Adrenal gland (tissue), 12 donors: ENCODE results near the gene VWCE. TPM values are rescaled to one million over a fixed set of nuclear protein-coding genes. Genes with fewer than 3 reads are reported as not detected.
"Not testable (repeated sequence)": the region's sequence is repeated elsewhere in the genome, so short reads cannot be mapped to it uniquely, and the experiment has no call there.

ENCODE experiments used
- DNase-seq, 7 donors: peaks; one replicate each; pipeline ENCODE4 v3.0.0-alpha.2; 2019 to 2020
- H3K27ac ChIP-seq, 5 donors: fragments of 200-600 bp; sonication (generic) in 4 of 5; 1 replicate in 3 of 5; 2 replicates in 2 of 5; pipeline versions ENCODE4 v1.5.1 to v1.8.0; 2016 to 2020; ENCODE audit warnings: mild to moderate bottlenecking in 1 of 5
- H3K27me3 ChIP-seq: fragments of 200-600 bp; 2 replicates; pipeline ENCODE4 v1.8.0; 2021
- H3K36me3 ChIP-seq, 2 donors: fragments of 200-600 bp; replicated peaks in 1 of 2; 1 replicate in 1 of 2; 2 replicates in 1 of 2; pipeline versions ENCODE4 v1.5.1 to v1.8.0; 2018 to 2022
- H3K4me1 ChIP-seq, 2 donors: fragments of 200-600 bp; replicated peaks in 1 of 2; 1 replicate in 1 of 2; 2 replicates in 1 of 2; pipeline versions ENCODE4 v1.5.1 to v1.8.0; 2018 to 2021
- H3K4me3 ChIP-seq, 4 donors: fragments of 200-600 bp; sonication (generic) in 3 of 4; one replicate each; pipeline ENCODE4 v1.5.1; 2016 to 2018
- H3K9me3 ChIP-seq, 3 donors: fragments of 200-600 bp; sonication (generic) in 1 of 3; replicated peaks in 1 of 3; 1 replicate in 2 of 3; 2 replicates in 1 of 3; pipeline versions ENCODE4 v1.5.1 to v1.8.0; 2016 to 2021
- WGBS, 4 donors: extraction: QIAGEN DNeasy Blood & Tissue Kit in 2 of 4; methylation state at CpG; one replicate each; pipeline versions ENCODE4 v1.1.5 to v1.1.7; 2013 to 2017; 5-methylcytosine and 5-hydroxymethylcytosine counted together
- intact Hi-C, 2 donors: fragments of 100-400 bp; cut with DNase I; formaldehyde crosslinking; loops; one replicate each; pipeline versions ENCODE4 v1.14.1 to v1.15.0; 2022 to 2023
- polyA plus RNA-seq, 3 donors: library from polyadenylated mRNA; stranded (reverse); fragments of 200-250 nt in 2 of 3; fragments of 350-450 nt in 1 of 3; fragmentation: Illumina TruSeq in 1 of 3; extraction: RNeasy Lipid Tissue Mini Kit (QIAGEN cat#74804) in 1 of 3; gene quantifications; one replicate each; pipeline ENCODE4 v1.2.3, GENCODE V29; 2013 to 2014
- total RNA-seq, 9 donors: library from RNA; depleted of rRNA in 4 of 9; stranded (reverse); fragments of >200 nt in 4 of 9; fragments of 120-200 nt in 1 of 9; fragmentation: NEBNext Ultra II Directional in 1 of 9; extraction: Animal tissue kit (Norgen Biotek cat#: 25700) in 1 of 9; gene quantifications; one replicate each; pipeline versions ENCODE4 v1.1.0 to v1.2.4, GENCODE V29; 2013 to 2023
- donor health status: healthy with polysubstance abuse.
- donor health status: Bipolar disorder and iron deficiency.
- donor health status: DM: yes; HTN: yes; CAD: no.
- donor health status: DM: no; HTN: no; CAD: no.
- donor health status: DM: no; HTN: no; CAD: no.
- donor health status: DM: yes; HTN: yes; CAD: no.

The VWCE gene
- total and polyA plus RNA-seq, 12 donors: 0.55 to 5.8 (median 2.5) TPM

DNA sequence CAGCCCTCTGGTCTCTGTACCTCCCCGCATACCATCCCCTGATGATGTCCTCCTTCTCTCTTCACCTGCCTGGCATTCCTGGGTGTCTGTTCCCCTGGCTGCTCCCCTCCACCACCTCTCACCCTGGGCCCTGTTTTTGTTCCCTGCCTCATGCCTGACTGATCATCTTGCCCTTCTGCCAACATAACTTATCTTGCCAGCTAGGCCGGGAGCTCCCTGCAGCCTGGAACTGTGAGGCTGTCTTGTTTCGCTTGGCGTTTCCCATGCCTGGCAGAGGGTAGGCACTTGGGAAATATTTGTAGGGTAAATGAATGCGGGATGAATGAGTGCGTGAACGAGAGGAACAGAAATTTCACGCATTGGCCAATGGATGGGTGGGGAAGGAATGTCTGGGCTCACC lies 45.9 kb downstream of the VWCE start:
- H3K9me3 ChIP-seq, intact Hi-C loops, H3K4me3 ChIP-seq, DNase-seq, H3K27me3 ChIP-seq, H3K27ac ChIP-seq, H3K36me3 ChIP-seq, H3K4me1 ChIP-seq: not testable (repeated sequence)
- WGBS, 4 donors: 85 to 89% (median 88%) methylated on average over 8 of the region's 8 CpGs

DNA sequence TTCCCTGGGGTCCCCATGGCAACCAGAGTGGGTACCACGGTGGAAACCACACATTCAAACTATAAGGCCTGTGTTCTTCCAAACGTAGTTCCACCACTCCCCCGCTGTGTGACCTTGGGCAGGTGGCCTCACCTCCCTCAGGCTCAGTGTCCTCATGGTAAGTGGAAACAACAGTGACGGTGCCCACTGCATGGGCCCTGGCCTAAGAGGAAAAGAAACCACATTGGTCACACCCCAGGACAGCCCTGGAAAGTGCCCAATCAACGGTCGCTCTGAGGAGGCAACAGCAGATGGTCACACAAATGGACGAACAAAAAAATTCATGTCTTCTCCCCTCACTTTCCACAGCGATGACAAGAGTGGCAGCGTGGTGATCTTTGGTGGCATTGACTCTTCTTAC lies 47.0 kb downstream of the VWCE start:
- H3K27me3 ChIP-seq, intact Hi-C loops, H3K36me3 ChIP-seq, H3K9me3 ChIP-seq, H3K27ac ChIP-seq, H3K4me1 ChIP-seq, DNase-seq, H3K4me3 ChIP-seq: not testable (repeated sequence)
- WGBS, 4 donors: 82 to 86% (median 83%) methylated on average over 8 to 9 of the region's 9 CpGs

DNA sequence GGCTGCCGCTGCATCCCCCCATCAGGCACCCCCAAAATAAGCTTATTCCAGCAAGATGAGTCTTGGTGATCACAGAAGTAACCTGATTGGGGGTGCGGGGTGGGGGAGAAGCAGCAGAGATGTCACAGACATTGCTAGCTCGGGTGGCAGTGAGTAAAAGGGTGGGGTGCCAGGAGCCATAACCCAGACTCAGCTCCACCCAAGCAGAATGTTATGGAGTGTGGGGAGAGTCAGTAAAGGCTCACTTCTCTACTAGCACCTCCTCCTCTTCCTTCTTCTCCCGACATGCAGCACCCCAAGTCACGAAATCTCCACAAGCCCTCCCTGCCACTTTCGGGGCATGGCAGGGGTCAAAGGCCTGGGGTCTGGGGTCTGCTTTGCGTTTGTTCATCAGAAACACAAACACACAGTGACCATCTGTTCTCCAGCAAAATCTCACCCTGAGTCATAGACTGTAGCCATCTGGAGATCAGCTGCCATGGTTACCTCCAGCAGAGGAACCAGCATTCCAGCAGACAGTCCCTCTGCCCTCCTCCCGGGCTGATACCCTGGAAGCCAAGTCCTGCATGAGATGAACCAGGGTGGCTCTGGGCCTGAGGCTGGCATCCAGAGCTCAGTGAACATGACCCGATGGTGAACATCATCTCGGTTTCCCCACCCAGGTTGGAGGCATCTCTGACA lies 49.7 kb downstream of the VWCE start:
- DNase-seq, H3K36me3 ChIP-seq, H3K4me3 ChIP-seq, H3K9me3 ChIP-seq, H3K4me1 ChIP-seq, intact Hi-C loops, H3K27me3 ChIP-seq, H3K27ac ChIP-seq: not testable (repeated sequence)
- no CpG with 5 or more reads among the region's 10 CpGs for WGBS, 4 donors

DNA sequence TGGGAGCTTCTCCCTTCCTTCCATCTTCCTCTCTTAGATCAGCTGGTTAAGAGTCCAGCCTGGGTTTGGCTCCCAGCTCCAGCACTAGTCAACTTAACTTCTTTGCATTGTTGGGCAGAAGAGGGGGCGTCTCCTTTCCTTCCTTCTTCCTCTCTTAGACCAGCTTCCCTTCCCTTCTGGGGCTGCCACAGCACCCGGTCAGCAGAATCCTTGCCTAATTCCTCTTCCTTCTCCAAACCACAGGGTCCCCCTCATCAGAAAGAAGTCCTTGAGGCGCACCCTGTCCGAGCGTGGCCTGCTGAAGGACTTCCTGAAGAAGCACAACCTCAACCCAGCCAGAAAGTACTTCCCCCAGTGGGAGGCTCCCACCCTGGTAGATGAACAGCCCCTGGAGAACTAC lies 53.6 kb downstream of the VWCE start:
- H3K4me3 ChIP-seq, H3K27me3 ChIP-seq, H3K4me1 ChIP-seq, H3K9me3 ChIP-seq, H3K36me3 ChIP-seq, H3K27ac ChIP-seq, intact Hi-C loops, DNase-seq: not testable (repeated sequence)
- no CpG with 5 or more reads among the region's 5 CpGs for WGBS, 4 donors

DNA sequence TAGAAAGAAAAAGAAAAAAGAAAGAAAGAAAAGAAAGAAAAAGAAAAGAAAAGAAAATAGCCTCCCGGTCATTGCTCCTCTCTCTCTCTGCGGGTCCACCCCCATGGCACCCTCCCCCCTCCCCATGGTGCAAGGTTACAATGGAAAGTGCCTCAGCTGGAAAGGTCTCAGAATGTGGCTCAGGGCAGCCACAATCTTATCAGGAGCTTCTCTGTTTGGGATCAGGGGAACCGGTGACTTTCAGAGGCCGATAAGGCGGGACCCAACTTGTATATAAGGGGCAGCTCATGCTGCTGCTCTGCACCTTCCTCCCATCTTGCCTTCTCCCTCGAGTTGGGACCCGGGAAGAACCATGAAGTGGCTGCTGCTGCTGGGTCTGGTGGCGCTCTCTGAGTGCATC lies 54.2 kb downstream of the VWCE start, which contains the start of gene PGA5:
Gene PGA5, plus strand, starts transcription at position 301 of the 400 bp plus-strand sequence. Its CDS starts 52 bp downstream, at position 353.
- intact Hi-C loops, H3K4me1 ChIP-seq: not testable (repeated sequence)
- no CpG with 5 or more reads among the region's 8 CpGs for WGBS, 4 donors

DNA sequence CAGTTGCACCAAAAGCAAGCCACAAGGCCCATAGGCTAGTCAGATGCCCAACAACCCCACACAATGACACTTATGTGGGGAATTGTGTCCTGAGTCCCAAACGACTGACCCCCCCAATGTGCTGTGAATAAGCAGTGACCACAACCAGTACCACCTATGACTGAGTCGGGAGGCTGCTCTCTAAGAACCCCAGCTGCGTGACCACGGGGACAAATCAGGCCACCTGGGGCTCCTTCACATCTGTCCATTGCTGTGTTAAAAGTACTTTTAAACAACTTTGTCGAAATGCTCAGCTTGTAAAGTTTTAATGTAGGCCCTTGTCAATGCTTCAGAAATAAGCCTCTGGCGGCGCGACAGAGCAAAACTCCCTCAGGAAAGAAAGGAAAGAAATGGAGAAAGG lies 54.8 kb downstream of the VWCE start:
- H3K27me3 ChIP-seq, H3K4me3 ChIP-seq, H3K4me1 ChIP-seq, DNase-seq, H3K9me3 ChIP-seq, H3K27ac ChIP-seq, H3K36me3 ChIP-seq, intact Hi-C loops: not testable (repeated sequence)
- 71 to 76% (median 72%) methylated on average over 7 to 8 of the region's 8 CpGs for WGBS, 4 donors

More for the DNA sequence above, 54.2 kb downstream of the VWCE start, which contains the start of gene PGA5:
- not testable (repeated sequence) for H3K27ac ChIP-seq, H3K9me3 ChIP-seq, H3K4me3 ChIP-seq, DNase-seq, H3K27me3 ChIP-seq, H3K36me3 ChIP-seq

DNA sequence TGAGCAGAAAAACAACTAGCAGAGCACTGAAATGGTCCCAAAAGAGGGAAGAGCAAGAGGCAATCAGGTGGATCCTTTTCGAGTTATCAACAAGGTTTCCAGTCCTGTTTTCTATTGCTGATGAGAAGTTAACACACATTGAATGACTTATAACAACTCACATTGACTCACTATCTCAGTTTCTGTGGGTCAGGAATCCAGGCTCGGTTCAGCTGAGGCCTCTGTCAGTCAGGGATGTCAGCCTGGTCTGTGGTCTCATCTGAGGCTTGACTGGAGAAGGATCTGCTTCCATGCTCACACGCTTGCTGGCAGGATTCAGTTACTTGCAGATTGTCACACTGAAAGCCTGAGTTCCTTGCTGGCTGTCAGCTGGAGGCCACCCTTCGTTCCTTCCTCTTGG lies 58.0 kb downstream of the VWCE start:
- no CpG with 5 or more reads among the region's 4 CpGs for WGBS, 4 donors
- H3K4me3 ChIP-seq, DNase-seq, H3K9me3 ChIP-seq, H3K4me1 ChIP-seq, H3K27me3 ChIP-seq, H3K27ac ChIP-seq, intact Hi-C loops, H3K36me3 ChIP-seq: not testable (repeated sequence)

DNA sequence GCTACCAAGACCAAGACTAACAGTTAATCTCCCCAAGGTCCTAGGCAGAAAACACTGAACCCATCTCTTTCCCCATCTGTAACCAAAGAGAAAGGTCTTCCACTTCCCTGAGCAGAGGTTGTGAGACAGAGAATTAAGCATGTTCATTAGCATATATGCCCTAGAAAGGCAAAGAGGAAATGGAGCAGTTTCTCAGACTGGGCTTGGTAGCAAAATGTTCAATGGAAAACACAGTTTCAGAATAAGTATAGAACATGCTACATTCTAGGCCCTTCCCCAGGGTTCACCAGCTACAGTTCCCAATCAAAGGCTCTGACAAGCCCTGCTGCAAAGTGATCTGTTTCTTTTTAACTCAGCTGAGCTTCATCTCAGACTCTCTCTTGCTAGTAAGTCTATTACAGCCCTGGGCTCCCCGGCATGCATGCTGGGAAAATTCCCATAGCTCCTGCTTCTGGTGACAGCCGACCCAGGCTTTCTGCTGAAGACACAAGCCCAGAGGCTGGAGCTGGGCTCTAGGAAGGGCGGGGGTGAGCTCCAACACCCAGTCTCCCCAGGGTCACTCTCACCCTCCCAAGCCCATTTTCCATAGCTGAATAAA lies 62.5 kb downstream of the VWCE start:
- no CpG with 5 or more reads among the region's 3 CpGs for WGBS, 4 donors
- H3K4me1 ChIP-seq, H3K36me3 ChIP-seq, H3K9me3 ChIP-seq, intact Hi-C loops, H3K27me3 ChIP-seq, H3K27ac ChIP-seq, DNase-seq, H3K4me3 ChIP-seq: not testable (repeated sequence)

DNA sequence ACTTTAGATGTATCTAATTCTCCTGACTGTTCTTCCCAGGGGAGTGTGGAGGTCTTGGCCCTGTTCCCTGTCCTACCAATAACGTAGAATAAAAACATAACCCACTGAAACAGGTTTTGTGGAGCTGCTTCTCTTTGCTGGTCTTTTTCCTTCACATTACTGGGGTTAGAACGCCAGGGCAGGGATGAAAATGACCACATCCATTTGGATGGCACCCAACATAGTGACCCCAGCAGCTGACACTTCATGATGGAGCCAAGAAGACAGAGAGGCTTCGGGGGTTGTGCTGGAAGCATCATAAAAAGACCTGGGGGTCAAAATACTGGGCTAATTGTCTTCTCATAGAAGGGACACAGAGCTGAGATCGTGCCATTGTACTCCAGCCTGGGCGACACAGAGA lies 63.5 kb downstream of the VWCE start:
- H3K27ac ChIP-seq, intact Hi-C loops: not testable (repeated sequence)
- WGBS, 4 donors: no CpG with 5 or more reads among the region's 5 CpGs

DNA sequence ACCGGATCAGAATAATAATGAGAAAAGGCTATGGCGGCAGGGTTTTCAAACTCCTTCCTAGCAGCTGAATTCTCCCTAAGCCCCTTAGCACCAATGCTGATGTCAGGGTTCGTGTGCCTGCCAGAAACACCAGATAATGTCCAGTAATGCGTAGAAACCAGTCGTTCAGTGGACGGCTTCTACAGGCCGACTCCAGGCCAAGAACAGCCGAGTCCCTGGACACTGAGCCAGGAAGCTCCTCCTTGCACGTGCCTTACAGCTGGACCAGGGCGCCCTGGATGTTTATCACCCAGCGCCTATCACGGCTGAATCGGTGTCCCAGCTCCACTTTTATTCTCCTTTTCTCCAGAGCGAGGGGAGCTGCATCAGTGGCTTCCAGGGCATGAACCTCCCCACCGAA lies 64.1 kb downstream of the VWCE start:
- H3K9me3 ChIP-seq, intact Hi-C loops, H3K27ac ChIP-seq, DNase-seq, H3K4me1 ChIP-seq, H3K27me3 ChIP-seq, H3K36me3 ChIP-seq, H3K4me3 ChIP-seq: not testable (repeated sequence)
- no CpG with 5 or more reads among the region's 15 CpGs for WGBS, 4 donors

More for the DNA sequence above, 63.5 kb downstream of the VWCE start:
- H3K9me3 ChIP-seq, H3K4me3 ChIP-seq, H3K4me1 ChIP-seq, H3K27me3 ChIP-seq, H3K36me3 ChIP-seq, DNase-seq: not testable (repeated sequence)

DNA sequence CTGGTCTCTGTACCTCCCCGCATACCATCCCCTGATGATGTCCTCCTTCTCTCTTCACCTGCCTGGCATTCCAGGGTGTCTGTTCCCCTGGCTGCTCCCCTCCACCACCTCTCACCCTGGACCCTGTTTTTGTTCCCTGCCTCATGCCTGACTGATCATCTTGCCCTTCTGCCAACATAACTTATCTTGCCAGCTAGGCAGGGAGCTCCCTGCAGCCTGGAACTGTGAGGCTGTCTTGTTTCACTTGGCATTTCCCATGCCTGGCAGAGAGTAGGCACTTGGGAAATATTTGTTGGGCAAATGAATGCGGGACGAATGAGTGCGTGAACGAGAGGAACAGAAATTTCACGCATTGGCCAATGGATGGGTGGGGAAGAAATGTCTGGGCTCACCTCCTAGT lies 65.7 kb downstream of the VWCE start:
- H3K4me1 ChIP-seq, H3K36me3 ChIP-seq, H3K4me3 ChIP-seq, H3K27me3 ChIP-seq, H3K27ac ChIP-seq, H3K9me3 ChIP-seq, DNase-seq, intact Hi-C loops: not testable (repeated sequence)
- no CpG with 5 or more reads among the region's 6 CpGs for WGBS, 4 donors
